GM19328 (cell line): ENCODE data around the gene RPL13.

ENCODE experiments used
- ATAC-seq: cut with Tn5 transposase; IDR thresholded peaks from one replicate; pipeline ENCODE4 v1.9.1; 2021; ENCODE audit warnings: mild to moderate bottlenecking, moderate library complexity; ENCODE audit not compliant: unreplicated experiment

Gene RPL13

GRCh38 chr16:89613954-89614459 is 53.5 kb downstream of the RPL13 start:
- no peak for ATAC-seq
